Measurements from ENCODE around the gene ANKRD40. TPM values are rescaled to one million over a fixed set of nuclear protein-coding genes. Genes with fewer than 3 reads are reported as not detected.

The ANKRD40 gene
- total and polyA plus RNA-seq, 2 donors (not counting 3 experiments of a cell fraction or from before 2014, with no cell fraction given), result 24.5 to 56.0 TPM

DNA sequence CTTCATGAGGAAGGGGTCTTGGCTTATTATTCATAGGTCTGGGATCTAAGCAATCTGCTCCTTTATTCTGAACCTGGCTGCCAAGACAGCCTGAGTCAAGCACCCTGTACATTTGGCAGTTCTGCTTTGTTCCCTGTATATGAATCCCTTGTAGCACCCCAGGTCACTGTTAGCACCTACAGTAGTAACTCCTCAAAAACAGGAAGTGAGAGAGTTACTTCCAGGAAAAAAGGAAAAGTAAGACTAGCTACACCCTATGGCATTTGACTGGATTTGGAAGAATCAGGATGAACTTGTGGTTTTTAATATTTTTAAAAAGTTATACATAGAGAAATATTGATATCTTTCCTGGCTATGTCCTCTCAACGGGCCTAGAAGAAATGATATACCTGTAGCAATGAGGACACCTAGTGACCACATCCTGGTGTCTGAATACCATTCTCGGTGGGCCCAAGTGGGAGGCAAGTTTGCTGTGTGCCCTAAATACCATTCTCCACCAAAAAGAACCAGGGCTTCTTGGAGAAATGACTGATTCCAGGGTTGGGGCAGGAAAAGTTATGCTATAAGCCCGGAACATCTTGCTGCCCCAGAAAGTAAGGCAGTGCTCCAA, 9.9 kb downstream of the ANKRD40 start:
- no peaks in the 10 kb centered on the region for H4K20me1 ChIP-seq (replicated peaks; ENCODE audit: control insufficient read depth, extremely low read depth, insufficient read depth, low read length)
- H2AFZ ChIP-seq (ENCODE audit: low read depth, low read length), result no peak overlapping the region
- H3K79me2 ChIP-seq (ENCODE audit: control insufficient read depth, insufficient read depth, low read length), result peaks cover 16% of the 10 kb centered on the region
- BruUV-seq (replicated peaks), result no TSS peak
- intact Hi-C loops (cut with micrococcal nuclease) (no loop called here), dilution Hi-C loops (cut with MboI; ENCODE audit: extremely low pct_ligation_motif_present, low sequenced_read_pairs) (no loop called here)
- H3K4me2 ChIP-seq (ENCODE audit: insufficient read depth, low read length), result no peak overlapping the region
- no peak overlapping the region for H3K4me3 ChIP-seq (replicated peaks in 1 of 3; ENCODE audit: insufficient read depth in 1 of 3, low read depth in 1 of 3, low read length in 3 of 3)
- POLR2A ChIA-PET, result no interaction called here
- H3K4me1 ChIP-seq (ENCODE audit: control insufficient read depth, extremely low read depth, insufficient read depth, low read length), result no peaks in the 10 kb centered on the region
- H3K27ac ChIP-seq (ENCODE audit: insufficient read depth, low read depth, low read length), result no peak overlapping the region
- DNase-seq (ENCODE audit: low read depth, low spot score) (no peak), FAIRE-seq (no peak)
- H3K9ac ChIP-seq (replicated peaks; ENCODE audit: extremely low read depth, insufficient read depth, low read length), result no peak overlapping the region
- CTCF ChIA-PET, result interaction anchor here (4.3 to 9.9 kb wide), 2 partner anchors 68 to 148 kb away, joined by 71 to 150 read pairs; partner anchors contain the start of gene SPATA20
- peaks cover 26 to 33% of the 10 kb centered on the region in 2 experiments for H3K36me3 ChIP-seq (ENCODE audit: control insufficient read depth in 2 of 2, extremely low read depth in 1 of 2, insufficient read depth in 2 of 2, low read length in 2 of 2)
- H3K9me3 ChIP-seq (replicated peaks; ENCODE audit: control insufficient read depth, insufficient read depth, low read length), result no peaks in the 10 kb centered on the region
- no peak for TF ChIP-seq POLR2A (IDR thresholded peaks at IDR 0.05; ENCODE audit: low read depth, low read length)
- no peak for TF ChIP-seq GATA2 (IDR thresholded peaks at IDR 0.05; ENCODE audit: insufficient read depth, insufficient read length, low read depth, low read length)
- no peak for TF ChIP-seq FOS (IDR thresholded peaks at IDR 0.05; ENCODE audit: borderline replicate concordance, insufficient read depth, low read length)
- TF ChIP-seq, protein P1, sequence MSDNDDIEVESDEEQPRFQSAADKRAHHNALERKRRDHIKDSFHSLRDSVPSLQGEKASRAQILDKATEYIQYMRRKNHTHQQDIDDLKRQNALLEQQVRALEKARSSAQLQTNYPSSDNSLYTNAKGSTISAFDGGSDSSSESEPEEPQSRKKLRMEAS (IDR thresholded peaks at IDR 0.05; ENCODE audit: insufficient read depth, insufficient read length), result no peak
- TF ChIP-seq, protein P2, sequence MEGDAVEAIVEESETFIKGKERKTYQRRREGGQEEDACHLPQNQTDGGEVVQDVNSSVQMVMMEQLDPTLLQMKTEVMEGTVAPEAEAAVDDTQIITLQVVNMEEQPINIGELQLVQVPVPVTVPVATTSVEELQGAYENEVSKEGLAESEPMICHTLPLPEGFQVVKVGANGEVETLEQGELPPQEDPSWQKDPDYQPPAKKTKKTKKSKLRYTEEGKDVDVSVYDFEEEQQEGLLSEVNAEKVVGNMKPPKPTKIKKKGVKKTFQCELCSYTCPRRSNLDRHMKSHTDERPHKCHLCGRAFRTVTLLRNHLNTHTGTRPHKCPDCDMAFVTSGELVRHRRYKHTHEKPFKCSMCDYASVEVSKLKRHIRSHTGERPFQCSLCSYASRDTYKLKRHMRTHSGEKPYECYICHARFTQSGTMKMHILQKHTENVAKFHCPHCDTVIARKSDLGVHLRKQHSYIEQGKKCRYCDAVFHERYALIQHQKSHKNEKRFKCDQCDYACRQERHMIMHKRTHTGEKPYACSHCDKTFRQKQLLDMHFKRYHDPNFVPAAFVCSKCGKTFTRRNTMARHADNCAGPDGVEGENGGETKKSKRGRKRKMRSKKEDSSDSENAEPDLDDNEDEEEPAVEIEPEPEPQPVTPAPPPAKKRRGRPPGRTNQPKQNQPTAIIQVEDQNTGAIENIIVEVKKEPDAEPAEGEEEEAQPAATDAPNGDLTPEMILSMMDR (IDR thresholded peaks at IDR 0.05; ENCODE audit: extremely low read depth in 1 of 2, insufficient read depth in 1 of 2, low read depth in 1 of 2, low read length in 2 of 2), result no peak
- TF ChIP-seq POLR2AphosphoS5 (IDR thresholded peaks at IDR 0.05; ENCODE audit: insufficient read depth, low read depth, low read length), result no peak
- TF ChIP-seq JUN (IDR thresholded peaks at IDR 0.05; ENCODE audit: borderline replicate concordance, insufficient read depth, insufficient read length, low read depth), result no peak
- TF ChIP-seq MYC (IDR thresholded peaks at IDR 0.05; ENCODE audit: low read depth, low read length), result no peak
- no peak for TF ChIP-seq EZH2 (IDR thresholded peaks at IDR 0.05; ENCODE audit: borderline replicate concordance, low read depth, low read length, severe bottlenecking)
- H3K9me1 ChIP-seq (replicated peaks; ENCODE audit: control insufficient read depth, extremely low read depth, insufficient read depth, low read length), result no peaks in the 10 kb centered on the region
- no peaks in the 10 kb centered on the region for H3K27me3 ChIP-seq (ENCODE audit: control insufficient read depth in 2 of 2, insufficient read depth in 2 of 2, low read length in 2 of 2)
